ENCODE measurements around the gene SLIT1. TPM values are rescaled to one million over a fixed set of nuclear protein-coding genes. Genes with fewer than 3 reads are reported as not detected.

SLIT1 gene
- polyA plus RNA-seq, 12 donors: 0.54 to 1.6 (median 1.0) TPM; not detected in 2

DNA sequence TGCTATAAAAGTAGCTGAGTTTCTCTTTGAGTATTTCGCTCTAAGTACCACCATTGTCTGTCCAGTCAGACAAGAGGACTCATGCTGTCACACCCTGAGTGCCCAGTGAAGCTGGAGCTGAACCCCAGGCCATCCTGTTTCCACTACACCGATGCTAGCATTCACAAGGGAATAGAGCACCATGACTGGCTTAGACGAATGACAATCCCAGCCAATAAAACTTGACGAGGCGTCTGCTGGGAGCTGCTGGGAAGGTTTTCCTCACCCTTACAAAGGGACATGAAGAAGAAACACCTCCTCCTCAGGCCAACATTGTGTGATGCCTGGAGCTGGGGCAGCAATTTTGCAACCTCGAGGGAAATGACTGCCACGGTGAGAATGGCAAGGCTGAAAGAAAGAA lies 17.5 kb upstream of the SLIT1 start:
- DNase-seq: no peak

GRCh38 chr10:97200616-97201015 lies 14.9 kb upstream of the SLIT1 start:
- DNase-seq: no peak

GRCh38 chr10:97199152-97199551 lies 13.4 kb upstream of the SLIT1 start:
- DNase-seq: no peak

DNA sequence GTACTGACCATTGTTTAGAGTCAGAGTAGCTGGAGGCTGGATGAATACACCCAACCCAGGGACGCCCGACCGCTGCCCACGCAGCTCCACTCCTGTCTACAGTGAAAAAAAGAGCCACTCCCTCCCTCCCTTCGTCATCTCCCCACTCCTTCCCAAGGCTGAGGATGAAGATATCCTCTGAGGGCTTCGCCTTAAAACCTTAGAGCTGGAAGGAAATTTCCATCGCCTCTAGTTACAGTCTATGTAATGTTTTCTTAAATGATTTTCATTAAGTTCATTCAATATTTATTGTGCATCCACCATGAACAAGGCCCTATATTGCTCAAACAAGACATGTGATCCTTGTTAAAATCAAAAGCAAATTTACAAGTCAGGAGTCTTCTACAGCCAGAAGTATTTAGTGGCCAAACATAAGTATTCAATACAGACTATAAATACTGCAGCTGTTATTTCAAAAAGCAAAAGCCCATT lies 11.3 kb upstream of the SLIT1 start:
- no peak for DNase-seq

DNA sequence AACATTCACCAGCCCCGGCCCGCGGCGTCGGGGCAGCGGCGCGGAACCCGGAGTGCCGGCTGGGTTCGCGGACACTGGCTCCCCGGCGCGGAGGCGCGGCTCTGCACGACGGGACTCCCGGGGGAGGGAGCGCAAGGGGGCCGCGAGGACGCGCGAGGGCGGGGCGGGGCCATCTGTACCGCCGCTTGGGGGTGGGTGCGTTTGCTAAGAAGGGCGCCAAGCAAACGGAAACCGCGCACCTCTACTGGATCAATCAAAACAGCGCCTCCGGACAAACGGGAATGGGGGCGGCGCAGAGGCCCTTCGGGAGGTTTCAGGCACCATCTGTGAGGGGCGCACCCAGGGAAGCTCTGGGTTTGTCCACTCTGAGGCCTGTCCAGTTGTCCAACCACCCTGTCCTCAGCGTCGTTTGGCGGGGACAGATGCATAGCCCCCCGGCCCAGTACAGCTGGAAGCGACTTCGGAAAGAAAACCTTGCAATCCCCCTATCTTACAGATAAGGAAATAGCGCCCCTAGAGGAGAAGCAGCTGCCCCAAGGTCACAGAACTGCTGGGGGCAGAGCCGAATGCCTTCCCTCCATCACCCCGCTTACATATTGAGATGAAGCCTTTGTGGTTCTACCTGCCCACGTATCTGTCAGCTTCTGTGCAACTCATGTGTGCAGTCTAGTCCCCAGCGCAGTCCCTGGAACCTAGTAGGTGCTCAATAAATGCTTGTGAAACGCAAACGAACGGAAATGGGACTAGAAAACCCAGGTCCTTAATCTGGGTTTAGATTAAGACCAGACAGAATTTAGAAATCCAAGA lies 10.7 kb upstream of the SLIT1 start:
- DNase-seq: peak; percentile 41

DNA sequence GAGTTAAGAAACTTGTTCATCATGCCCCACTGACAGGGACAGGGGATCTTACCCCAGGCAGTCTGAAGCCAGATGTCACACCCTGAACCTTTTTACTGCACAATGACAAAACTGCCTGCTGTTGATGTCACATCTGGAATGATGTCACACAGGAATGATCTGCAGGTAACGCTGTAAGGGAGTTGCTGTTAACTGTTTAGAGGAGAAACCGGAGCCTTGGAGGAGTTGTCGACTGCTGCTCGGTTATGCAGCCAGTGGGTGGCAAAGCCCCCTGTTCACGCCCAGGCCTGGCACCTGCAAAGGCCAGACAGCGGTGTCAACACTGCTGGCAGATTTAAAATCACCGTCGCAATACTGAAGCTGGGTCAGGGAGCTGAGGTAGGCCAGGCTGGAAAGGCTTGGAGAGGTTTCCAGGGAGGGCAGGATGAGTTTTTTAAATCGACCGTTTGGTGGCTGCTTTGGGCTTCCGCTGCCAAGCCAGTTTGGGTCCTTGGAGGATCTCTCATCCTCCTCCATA lies 10.0 kb upstream of the SLIT1 start:
- no peak for DNase-seq

- no peak for DNase-seq
These were observed 7.2 kb upstream of the SLIT1 start for GRCh38 chr10:97192952-97193435.

DNA sequence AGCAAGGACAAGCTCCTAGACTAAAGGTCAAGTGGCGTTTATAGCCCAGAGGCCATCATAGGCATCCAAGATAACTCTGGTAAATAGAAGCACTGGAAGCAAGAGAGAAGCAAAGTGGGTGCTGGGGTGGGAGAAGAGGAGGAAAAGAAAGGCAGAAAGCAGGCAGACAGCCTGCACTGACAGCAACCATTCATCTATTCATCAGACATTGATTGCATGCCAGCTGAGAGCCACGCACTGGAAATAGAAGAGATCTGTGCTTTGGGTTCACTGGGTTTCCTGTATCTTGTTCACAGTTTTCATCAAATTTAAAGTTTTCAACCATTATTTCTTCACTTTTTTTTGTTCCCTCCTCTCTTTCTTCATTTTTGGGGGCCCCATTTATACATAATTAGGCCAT lies 4.7 kb upstream of the SLIT1 start:
- DNase-seq: no peak

- no peak for DNase-seq
These were observed 2.5 kb upstream of the SLIT1 start for GRCh38 chr10:97188261-97188711.

- no peak for DNase-seq
These were observed 1.2 kb upstream of the SLIT1 start for GRCh38 chr10:97186911-97187310.

- DNase-seq: no peak
These were observed 811 bp downstream of the SLIT1 start for GRCh38 chr10:97184971-97185325.

GRCh38 chr10:97183314-97183713 lies 2.4 kb downstream of the SLIT1 start:
- DNase-seq: no peak

DNA sequence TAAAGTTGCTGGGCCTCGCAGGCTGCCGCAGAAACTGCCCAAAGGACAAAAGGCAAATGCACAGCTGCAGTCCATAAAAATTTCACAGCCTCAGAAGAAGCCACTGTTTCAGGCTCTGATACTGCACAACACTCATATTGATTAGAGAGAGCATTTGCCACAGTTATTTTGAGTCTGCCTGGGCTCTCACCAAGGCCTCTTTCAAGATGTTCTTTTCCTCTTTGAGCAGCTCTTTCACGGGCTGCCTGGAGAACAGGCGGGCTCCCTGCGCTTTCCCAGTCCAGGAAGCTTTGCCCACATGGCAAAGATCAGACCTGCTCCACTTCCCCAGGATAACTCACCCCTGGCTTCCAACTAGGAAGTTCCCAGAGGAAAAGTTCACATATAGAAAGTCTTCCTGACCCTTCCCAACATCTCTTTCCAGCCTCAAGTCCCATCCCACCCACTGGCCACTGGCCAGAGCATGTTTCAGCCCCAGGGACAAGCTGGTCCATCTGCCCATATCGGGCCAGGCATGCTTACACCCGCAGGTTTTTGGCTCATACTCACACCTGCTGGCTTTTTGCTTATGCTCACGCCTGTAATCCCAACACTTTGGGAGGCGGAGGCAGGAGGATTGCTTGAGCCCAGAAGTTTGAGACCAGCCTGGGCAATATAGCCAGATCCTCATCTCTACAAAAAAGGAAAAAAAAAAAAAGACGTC lies 3.3 kb downstream of the SLIT1 start:
- no peak for DNase-seq

GRCh38 chr10:97180986-97181385 lies 4.8 kb downstream of the SLIT1 start:
- DNase-seq: no peak

DNA sequence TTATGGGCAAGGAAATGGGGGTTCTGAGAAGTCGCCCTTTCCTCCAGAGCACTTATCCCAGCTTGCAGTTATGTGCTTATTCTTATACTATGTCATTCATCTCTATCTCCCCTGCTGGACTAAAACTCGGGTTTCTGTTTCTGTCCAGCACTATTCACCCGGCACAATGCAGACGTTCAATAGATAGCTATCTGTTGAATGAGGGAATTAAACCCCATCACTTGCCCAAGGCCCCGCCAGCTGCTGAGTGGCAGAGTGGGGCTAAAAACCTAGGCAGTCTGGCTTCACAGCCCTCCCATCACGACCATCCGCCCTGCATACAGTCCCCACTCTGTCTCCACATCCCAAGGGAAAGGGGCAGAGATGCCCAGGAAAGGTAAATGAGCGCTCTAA lies 5.4 kb downstream of the SLIT1 start:
- no peak for DNase-seq

DNA sequence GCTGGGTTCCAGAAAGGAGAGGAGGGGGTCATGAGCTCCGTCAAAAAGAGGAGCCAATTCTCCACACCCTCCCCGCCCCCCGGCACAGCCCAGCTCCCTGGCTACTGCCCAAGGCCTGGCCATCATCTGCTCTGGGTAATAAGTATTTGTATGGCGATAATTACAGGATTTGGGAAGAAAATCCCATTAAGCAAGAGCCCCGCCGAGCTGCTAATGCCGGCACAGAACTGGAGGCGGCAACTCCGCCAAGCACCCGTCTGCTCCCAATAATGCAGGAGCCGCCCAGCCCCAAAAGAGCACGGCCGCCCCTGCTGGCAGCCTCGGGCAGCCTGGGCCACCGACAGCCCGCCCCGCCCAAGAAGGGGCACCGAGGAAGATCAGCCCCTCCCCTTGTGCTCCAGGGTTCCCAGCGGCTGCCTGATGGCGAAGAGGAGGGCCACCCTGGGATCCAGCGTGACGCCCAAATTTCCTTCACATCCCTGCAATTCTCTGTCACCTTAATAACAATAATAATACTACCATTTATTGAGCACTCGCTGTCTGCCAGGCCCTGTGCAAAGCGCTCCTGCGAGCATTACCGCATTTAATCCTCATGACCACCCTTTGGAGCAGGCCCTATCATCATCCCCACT lies 5.9 kb downstream of the SLIT1 start:
- no peak for DNase-seq

DNA sequence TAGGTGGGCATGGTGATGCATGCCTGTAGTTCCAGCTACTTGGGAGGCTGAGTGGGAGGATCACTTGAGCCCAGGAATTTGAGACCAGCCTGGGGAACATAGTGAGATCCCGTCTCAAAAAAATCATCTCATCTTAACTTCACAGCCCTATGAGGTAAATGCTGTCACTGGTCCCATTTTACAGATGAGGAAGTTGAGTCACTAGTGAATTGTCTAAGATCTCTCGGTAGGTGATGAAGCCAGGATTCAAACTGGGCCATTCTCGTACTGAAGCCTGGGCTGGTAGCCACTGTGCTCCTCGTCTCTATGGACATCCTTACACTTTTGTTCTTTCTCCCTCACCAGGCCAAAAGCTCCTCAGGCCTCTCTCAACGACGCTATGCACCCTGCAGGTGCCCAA lies 6.4 kb downstream of the SLIT1 start:
- no peak for DNase-seq

DNA sequence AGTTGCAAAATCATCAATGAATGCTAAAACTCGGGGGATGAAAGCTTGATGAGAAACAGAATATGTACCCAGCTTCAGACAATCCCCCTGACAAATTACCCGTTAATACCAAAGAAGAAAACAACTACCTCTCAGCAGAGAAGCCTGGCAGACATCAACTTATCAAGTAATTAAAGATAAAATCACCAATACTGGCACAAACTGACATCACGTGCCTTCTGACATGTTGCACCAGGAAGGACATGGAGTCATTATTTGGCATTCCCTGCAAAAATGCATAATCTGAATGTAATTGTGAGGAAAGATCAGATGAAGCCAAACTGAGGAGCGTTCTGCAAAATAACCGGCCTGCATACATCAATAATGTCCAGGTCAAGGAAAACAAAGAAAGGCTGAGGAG lies 7.7 kb downstream of the SLIT1 start:
- DNase-seq: no peak

GRCh38 chr10:97176226-97176625 lies 9.5 kb downstream of the SLIT1 start:
- no peak for DNase-seq

GRCh38 chr10:97175586-97175985 lies 10.2 kb downstream of the SLIT1 start:
- no peak for DNase-seq

GRCh38 chr10:97174941-97175340 lies 10.8 kb downstream of the SLIT1 start:
- no peak for DNase-seq

- DNase-seq: no peak
These were observed 11.4 kb downstream of the SLIT1 start for GRCh38 chr10:97174276-97174775.
